ENCODE data around the gene GJD3. TPM values are rescaled to one million over a fixed set of nuclear protein-coding genes. Genes with fewer than 3 reads are reported as not detected.

The GJD3 gene
- total RNA-seq, 1 experiment from 2014 or later: not detected

DNA sequence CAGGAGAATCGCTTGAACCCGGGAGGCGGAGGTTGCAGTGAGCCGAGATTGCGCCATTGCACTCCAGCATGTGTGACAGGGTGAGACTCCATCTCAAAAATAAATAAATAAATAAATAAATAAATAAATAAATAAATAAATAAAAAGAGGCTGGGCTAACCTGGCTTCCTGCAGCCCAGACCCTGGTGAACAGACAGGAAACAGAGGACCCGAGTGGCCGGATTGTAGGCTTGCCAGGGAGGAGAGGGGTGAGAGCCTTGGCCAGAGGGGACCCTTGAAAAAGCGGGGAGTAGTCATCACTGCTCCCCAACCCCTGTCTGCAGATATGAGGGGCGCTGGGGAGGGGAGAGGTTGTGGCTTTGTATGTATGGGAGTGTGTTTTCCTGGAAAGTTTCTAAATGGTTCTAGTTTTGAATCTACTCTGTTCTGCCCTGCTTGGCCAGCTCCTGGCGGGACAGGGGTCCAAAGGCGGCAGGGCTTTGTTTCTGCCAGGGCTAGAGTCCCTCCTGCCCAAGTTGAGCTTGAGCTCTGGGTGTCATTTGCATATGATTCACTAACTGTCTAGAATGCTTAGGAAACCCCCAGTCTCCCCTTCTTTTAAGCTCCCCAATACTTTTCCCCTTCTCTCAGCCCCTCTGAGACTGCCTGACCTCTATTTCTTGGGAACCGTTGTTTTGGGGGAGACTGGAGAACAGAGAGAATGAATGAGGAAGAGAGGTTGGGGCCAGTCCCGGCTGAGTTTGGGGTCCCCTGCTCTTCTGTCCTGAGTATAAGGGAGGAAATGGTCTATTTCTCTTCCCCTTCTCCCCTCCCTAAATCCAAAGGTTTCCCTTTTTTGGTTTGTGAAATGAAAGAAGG is 39.2 kb downstream of the GJD3 start:
- POLR2A ChIA-PET: interaction anchor here (0.5 to 0.9 kb wide), 2 partner anchors 8 to 185 kb away, joined by 3 to 4 read pairs; no protein-coding TSS in a partner anchor
- H3K27ac Mint-ChIP-seq (ENCODE audit: low read depth, unreplicated experiment): no peak overlapping the region
- H3K4me1 Mint-ChIP-seq (ENCODE audit: insufficient read depth, unreplicated experiment): peaks cover 64% of the 10 kb centered on the region

DNA sequence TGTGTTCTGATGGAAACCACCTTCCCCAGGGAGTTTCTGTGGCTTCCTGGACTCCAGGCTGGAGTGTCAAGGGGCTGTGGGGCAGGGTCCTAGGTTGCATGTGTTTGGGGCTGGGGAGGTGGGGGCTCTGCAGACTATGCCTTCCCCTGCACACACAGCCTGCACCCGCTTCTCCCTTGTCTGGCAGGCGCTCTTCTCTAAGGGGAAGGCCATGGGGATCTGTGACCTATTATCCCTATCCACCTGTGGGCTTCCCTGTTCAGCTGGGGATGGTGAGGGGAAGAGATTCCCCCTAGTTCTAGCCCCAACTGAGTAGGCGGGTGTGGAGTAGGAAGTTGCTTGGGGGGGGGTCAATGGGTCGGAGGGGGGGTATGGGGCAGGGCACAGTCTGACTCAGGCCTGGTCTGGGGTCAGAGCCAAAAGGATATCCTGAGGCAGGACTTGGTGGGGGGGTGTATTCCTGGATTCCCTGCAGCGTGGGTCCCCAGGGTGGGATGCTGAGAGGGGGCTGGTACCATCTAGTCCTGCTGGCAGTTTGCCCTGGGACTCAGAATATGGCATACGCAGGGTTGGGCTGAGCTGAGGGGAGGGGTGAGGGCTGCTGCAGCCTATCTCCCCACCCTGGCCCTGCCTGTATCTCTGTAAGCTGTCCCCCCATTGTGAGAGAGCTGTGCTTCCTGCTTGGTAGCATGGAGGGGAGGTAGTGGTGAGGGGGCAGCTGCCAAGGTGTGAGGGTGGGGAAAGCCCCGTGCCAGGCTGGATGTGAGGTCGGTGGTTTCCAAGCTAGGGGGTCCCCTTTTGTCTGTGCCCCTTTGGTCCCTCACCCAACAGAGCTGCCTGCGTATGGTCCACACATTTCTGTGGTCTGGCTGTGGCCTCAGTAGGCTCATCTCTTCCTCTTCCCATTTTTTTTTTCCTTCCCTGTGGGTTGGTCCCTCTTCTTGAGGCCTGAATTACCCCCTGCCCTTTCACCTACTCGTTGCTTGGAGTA is 40.9 kb downstream of the GJD3 start:
- H3K27me3 Mint-ChIP-seq (ENCODE audit: insufficient read depth, unreplicated experiment): no peaks in the 10 kb centered on the region
- no peak for DNase-seq (ENCODE audit: unreplicated experiment)
- intact Hi-C loops (cut with micrococcal nuclease): no loop called here
- TF ChIP-seq, protein P1, sequence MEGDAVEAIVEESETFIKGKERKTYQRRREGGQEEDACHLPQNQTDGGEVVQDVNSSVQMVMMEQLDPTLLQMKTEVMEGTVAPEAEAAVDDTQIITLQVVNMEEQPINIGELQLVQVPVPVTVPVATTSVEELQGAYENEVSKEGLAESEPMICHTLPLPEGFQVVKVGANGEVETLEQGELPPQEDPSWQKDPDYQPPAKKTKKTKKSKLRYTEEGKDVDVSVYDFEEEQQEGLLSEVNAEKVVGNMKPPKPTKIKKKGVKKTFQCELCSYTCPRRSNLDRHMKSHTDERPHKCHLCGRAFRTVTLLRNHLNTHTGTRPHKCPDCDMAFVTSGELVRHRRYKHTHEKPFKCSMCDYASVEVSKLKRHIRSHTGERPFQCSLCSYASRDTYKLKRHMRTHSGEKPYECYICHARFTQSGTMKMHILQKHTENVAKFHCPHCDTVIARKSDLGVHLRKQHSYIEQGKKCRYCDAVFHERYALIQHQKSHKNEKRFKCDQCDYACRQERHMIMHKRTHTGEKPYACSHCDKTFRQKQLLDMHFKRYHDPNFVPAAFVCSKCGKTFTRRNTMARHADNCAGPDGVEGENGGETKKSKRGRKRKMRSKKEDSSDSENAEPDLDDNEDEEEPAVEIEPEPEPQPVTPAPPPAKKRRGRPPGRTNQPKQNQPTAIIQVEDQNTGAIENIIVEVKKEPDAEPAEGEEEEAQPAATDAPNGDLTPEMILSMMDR (IDR thresholded peaks at IDR 0.05; ENCODE audit: unreplicated experiment): no peak
- peaks cover 72% of the 10 kb centered on the region for H3K4me1 Mint-ChIP-seq (ENCODE audit: insufficient read depth, unreplicated experiment)
- ChIA-PET POLR2A (interaction anchor here (0.7 kb wide), 1 partner anchor 22 kb away, joined by 3 read pairs; no protein-coding TSS in a partner anchor), CTCF (interaction anchor here (0.8 to 0.9 kb wide), 2 partner anchors 21 to 57 kb away, joined by 3 read pairs; no protein-coding TSS in a partner anchor)
- H3K36me3 Mint-ChIP-seq (ENCODE audit: insufficient read depth, unreplicated experiment): peaks cover 15% of the 10 kb centered on the region
- peak overlapping the region; percentile 87 for H3K27ac Mint-ChIP-seq (ENCODE audit: low read depth, unreplicated experiment)
- peak overlapping the region; percentile 52 for H3K4me3 Mint-ChIP-seq (ENCODE audit: unreplicated experiment)
- no TSS peak for BruUV-seq (replicated peaks)
- H3K9me3 Mint-ChIP-seq (ENCODE audit: unreplicated experiment): no peaks in the 10 kb centered on the region

More for the DNA sequence above, 39.2 kb downstream of the GJD3 start:
- Mint-ChIP-seq H3K9me3 (ENCODE audit: unreplicated experiment) (no peaks in the 10 kb centered on the region), H3K4me3 (ENCODE audit: unreplicated experiment) (no peak overlapping the region), H3K27me3 (ENCODE audit: insufficient read depth, unreplicated experiment) (no peaks in the 10 kb centered on the region), H3K36me3 (ENCODE audit: insufficient read depth, unreplicated experiment) (peaks cover 15% of the 10 kb centered on the region)
- CTCF ChIA-PET: interaction anchor here (0.5 to 0.7 kb wide), 2 partner anchors 93 to 113 kb away, joined by 3 read pairs; partner anchors contain the start of gene TOP2A
- DNase-seq (ENCODE audit: unreplicated experiment): no peak
- TF ChIP-seq, protein P1 (IDR thresholded peaks at IDR 0.05; ENCODE audit: unreplicated experiment): no peak
- intact Hi-C loops (cut with micrococcal nuclease): no loop called here
- no TSS peak for BruUV-seq (replicated peaks)

DNA sequence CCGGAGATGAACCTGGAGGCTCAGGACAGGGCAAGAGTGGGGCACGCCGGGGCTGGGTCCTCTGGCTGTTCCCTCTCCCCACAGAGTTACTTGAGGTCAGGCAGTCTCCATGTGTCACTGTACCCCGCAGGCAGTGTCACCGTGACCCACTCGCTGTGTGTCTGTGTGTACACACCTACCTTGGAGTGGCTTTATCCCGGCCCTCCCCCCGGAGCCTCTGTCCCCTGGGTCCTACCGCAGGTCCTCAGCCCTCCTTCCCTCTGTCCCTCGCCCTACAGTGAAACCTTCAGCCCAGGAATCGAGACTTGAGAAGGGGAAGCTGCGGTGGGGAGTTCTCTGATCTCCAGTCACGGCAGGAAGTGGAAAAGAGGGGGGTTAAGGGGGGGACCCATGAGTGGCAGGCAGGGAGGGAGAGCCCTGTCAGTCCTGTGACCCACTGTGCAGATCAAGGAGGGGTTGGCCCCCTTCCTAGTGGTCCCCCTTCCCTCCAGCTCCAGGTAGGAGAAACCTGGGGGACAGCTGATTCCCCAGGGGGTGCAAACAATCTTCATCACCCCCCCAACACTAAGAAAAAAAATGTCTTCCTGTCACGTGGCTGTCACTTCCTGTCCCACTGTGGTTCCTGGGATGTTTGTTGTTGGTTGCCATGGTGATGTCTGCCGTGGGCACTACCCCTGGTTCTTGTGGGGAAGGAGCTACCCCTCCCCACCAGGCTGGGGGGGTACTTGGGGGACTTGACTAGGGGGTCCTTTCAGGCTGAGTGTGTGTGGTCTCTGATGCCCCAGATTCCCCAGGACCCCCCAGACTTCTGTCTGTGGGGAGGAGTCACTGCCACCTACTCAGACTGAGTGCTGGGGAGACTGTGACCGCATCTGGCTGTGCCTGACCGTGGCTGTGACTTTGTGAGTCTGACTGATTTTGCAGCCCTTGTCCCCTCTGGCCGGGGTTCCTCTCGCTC is 41.9 kb downstream of the GJD3 start:
- no TSS peak for BruUV-seq (replicated peaks)
- Mint-ChIP-seq H3K27ac (ENCODE audit: low read depth, unreplicated experiment) (peak overlapping the region; percentile 87), H3K4me1 (ENCODE audit: insufficient read depth, unreplicated experiment) (peaks cover 77% of the 10 kb centered on the region), H3K9me3 (ENCODE audit: unreplicated experiment) (no peaks in the 10 kb centered on the region), H3K36me3 (ENCODE audit: insufficient read depth, unreplicated experiment) (peaks cover 8% of the 10 kb centered on the region), H3K4me3 (ENCODE audit: unreplicated experiment) (peak overlapping the region; percentile 52), H3K27me3 (ENCODE audit: insufficient read depth, unreplicated experiment) (no peaks in the 10 kb centered on the region)
- intact Hi-C loops (cut with micrococcal nuclease): no loop called here
- ChIA-PET CTCF (interaction anchor here (0.8 kb wide), 1 partner anchor 58 kb away, joined by 3 read pairs; no protein-coding TSS in a partner anchor), POLR2A (interaction anchor here (0.9 to 1.2 kb wide), 2 partner anchors 8 to 12 kb away, joined by 3 to 5 read pairs; no protein-coding TSS in a partner anchor)
- TF ChIP-seq, protein P1 (IDR thresholded peaks at IDR 0.05; ENCODE audit: unreplicated experiment): no peak
- DNase-seq (ENCODE audit: unreplicated experiment): no peak

All from MCF 10A (cell line).